Posterior cingulate gyrus (tissue), 11 donors: ENCODE data around the gene PPFIBP1.
A peak's percentile ranks its signal among the peaks of the same experiment; 100 is the strongest.
"Not testable (repeated sequence)": the region's sequence is repeated elsewhere in the genome, so short reads cannot be mapped to it uniquely, and the experiment has no call there.

ENCODE experiments used
- DNase-seq, 10 donors: peaks; one replicate each; pipeline versions ENCODE4 v3.0.0 to v3.0.0-alpha.2; 2020 to 2021; ENCODE audit warnings: mixed read lengths in 3 of 10
- intact Hi-C: fragments of 100-400 bp; cut with DNase I; formaldehyde crosslinking; loops from one replicate; pipeline ENCODE4 v1.15.1; 2023

PPFIBP1 gene

GRCh38 chr12:27537855-27538675, 14.1 kb downstream of the PPFIBP1 start:
- intact Hi-C loops = no loop called here
- no peak for DNase-seq

- no peak for DNase-seq
- intact Hi-C loops = no loop called here
Measured at GRCh38 chr12:27539191-27539631, 15.2 kb downstream of the PPFIBP1 start.

GRCh38 chr12:27541031-27541719, 17.2 kb downstream of the PPFIBP1 start:
- intact Hi-C loops = no loop called here
- no peak for DNase-seq

- intact Hi-C loops = no loop called here
Measured at GRCh38 chr12:27542628-27543027, 18.6 kb downstream of the PPFIBP1 start.

GRCh38 chr12:27544858-27545257, 20.9 kb downstream of the PPFIBP1 start:
- intact Hi-C loops, DNase-seq: not testable (repeated sequence)

More at GRCh38 chr12:27542628-27543027, 18.6 kb downstream of the PPFIBP1 start:
- DNase-seq = no peak

- intact Hi-C loops = no loop called here
- no peak for DNase-seq
Measured at GRCh38 chr12:27545665-27546064, 21.7 kb downstream of the PPFIBP1 start.

GRCh38 chr12:27547592-27547991, 23.6 kb downstream of the PPFIBP1 start:
- intact Hi-C loops = no loop called here
- no peak for DNase-seq

- DNase-seq = no peak
- intact Hi-C loops = no loop called here
Measured at GRCh38 chr12:27548301-27549199, 24.5 kb downstream of the PPFIBP1 start.

- DNase-seq = no peak
- intact Hi-C loops = no loop called here
Measured at GRCh38 chr12:27549236-27549800, 25.3 kb downstream of the PPFIBP1 start.

GRCh38 chr12:27549801-27550652, 26.0 kb downstream of the PPFIBP1 start:
- DNase-seq = peak in 2 of 10 donors; percentile 24 to 91
- intact Hi-C loops = no loop called here

- intact Hi-C loops = no loop called here
- DNase-seq = no peak
Measured at GRCh38 chr12:27550653-27550975, 26.6 kb downstream of the PPFIBP1 start.

GRCh38 chr12:27551172-27551840, 27.3 kb downstream of the PPFIBP1 start:
- intact Hi-C loops = no loop called here
- no peak for DNase-seq

- intact Hi-C loops = no loop called here
- no peak for DNase-seq
Measured at GRCh38 chr12:27552235-27552634, 28.2 kb downstream of the PPFIBP1 start.

- peak; percentile 62 to 97 (median 75) for DNase-seq
- intact Hi-C loops = no loop called here
Measured at GRCh38 chr12:27552886-27553560, 29.0 kb downstream of the PPFIBP1 start.

GRCh38 chr12:27553941-27554340, 29.9 kb downstream of the PPFIBP1 start:
- intact Hi-C loops = no loop called here
- no peak for DNase-seq

- intact Hi-C loops = no loop called here
- DNase-seq = peak in 8 of 10 donors; percentile 19 to 93 (median 50)
Measured at GRCh38 chr12:27554421-27555186, 30.6 kb downstream of the PPFIBP1 start.

GRCh38 chr12:27555361-27555760, 31.4 kb downstream of the PPFIBP1 start:
- intact Hi-C loops = no loop called here
- DNase-seq = no peak
